ENCODE data around the gene MRC2.

GRCh38 chr17:62705156-62705777 lies 77.8 kb downstream of the MRC2 start:
- no peak for TF ChIP-seq MAX (IDR thresholded peaks at IDR 0.05)
- no peak for TF ChIP-seq POLR2A (IDR thresholded peaks at IDR 0.05; ENCODE audit: borderline replicate concordance, extremely low read depth, insufficient read depth, insufficient read length)
- no peak for TF ChIP-seq POLR2AphosphoS5 (IDR thresholded peaks at IDR 0.05; ENCODE audit: low read depth, low read length)
- TF ChIP-seq JUND (IDR thresholded peaks at IDR 0.05), result no peak
- no peak for TF ChIP-seq CTCF (IDR thresholded peaks at IDR 0.05 in 2 of 3, conservative IDR thresholded peaks at IDR 0.05 in 1 of 3; ENCODE audit: borderline replicate concordance in 1 of 3, insufficient read depth in 1 of 3, low read depth in 2 of 3, low read length in 2 of 3)
- no peak for TF ChIP-seq CEBPB (IDR thresholded peaks at IDR 0.05; ENCODE audit: low read depth)
- no peak for TF ChIP-seq EZH2 (IDR thresholded peaks at IDR 0.05)
- no peak for TF ChIP-seq TCF7L2 (IDR thresholded peaks at IDR 0.05; ENCODE audit: borderline replicate concordance, extremely low read depth, insufficient read depth, insufficient read length)
